Tibial nerve (tissue), 4 donors: Measurements from ENCODE around the gene AKAP6. TPM values are rescaled to one million over a fixed set of nuclear protein-coding genes. Genes with fewer than 3 reads are reported as not detected.

ENCODE experiments used
- DNase-seq, 2 donors: peaks; one replicate each; pipeline ENCODE4 v3.0.0-alpha.2; 2019; ENCODE audit warnings: low spot score in 2 of 2
- H3K27ac ChIP-seq, 4 donors: fragments of 200-600 bp; sonication (generic) in 3 of 4; one replicate each; pipeline ENCODE4 v1.5.1; 2017 to 2019; ENCODE audit warnings: mild to moderate bottlenecking in 1 of 4
- H3K27me3 ChIP-seq, 2 donors: fragments of 200-600 bp; sonication (generic) in 1 of 2; one replicate each; pipeline versions ENCODE4 v1.5.1 to v1.6.0; 2017 to 2019
- H3K36me3 ChIP-seq, 3 donors: fragments of 200-600 bp; sonication (generic); one replicate each; pipeline ENCODE4 v1.5.1; 2018 to 2019
- H3K4me1 ChIP-seq, 4 donors: fragments of 200-600 bp; sonication (generic) in 3 of 4; one replicate each; pipeline ENCODE4 v1.5.1; 2017 to 2019
- H3K4me3 ChIP-seq, 4 donors: fragments of 200-600 bp; sonication (generic) in 3 of 4; one replicate each; pipeline ENCODE4 v1.5.1; 2017 to 2019; ENCODE audit warnings: mild to moderate bottlenecking in 1 of 4, moderate library complexity in 1 of 4
- H3K9me3 ChIP-seq, 4 donors: fragments of 200-600 bp; sonication (generic) in 3 of 4; one replicate each; pipeline ENCODE4 v1.5.1; 2017 to 2019
- EP300 ChIP-seq, 2 donors: sonication (generic); formaldehyde crosslinking; IDR thresholded peaks; one replicate each; pipeline ENCODE4 v1.6.1; 2017; ENCODE audit warnings: antibody characterized with exemption in 2 of 2, mild to moderate bottlenecking in 1 of 2
- POLR2A ChIP-seq, 2 donors: fragments of 450-650 bp; IDR thresholded peaks; one replicate each; pipeline ENCODE4 v1.6.1; 2017; ENCODE audit warnings: antibody characterized with exemption in 2 of 2, mild to moderate bottlenecking in 2 of 2, moderate library complexity in 2 of 2
- WGBS, 2 donors: methylation state at CpG; one replicate each; pipeline ENCODE4 v1.1.5; 2018; 5-methylcytosine and 5-hydroxymethylcytosine counted together
- total RNA-seq, 4 donors: library from RNA; depleted of rRNA; stranded (reverse); fragments of >200 nt; gene quantifications; one replicate each; pipeline ENCODE4 v1.1.0, GENCODE V29; 2016
- TF ChIP-seq, protein P1 (sequence below), 5 experiments: fragments of 200-600 bp in 3 of 5; fragments of 450-650 bp in 2 of 5; sonication (generic) in 3 of 5; IDR thresholded peaks; one replicate each; pipeline ENCODE4 v1.5.1; 2016 to 2019; ENCODE audit warnings: antibody characterized with exemption in 5 of 5, mild to moderate bottlenecking in 3 of 5, moderate library complexity in 2 of 5

AKAP6 gene
- total RNA-seq, 4 donors from 2014 or later, result 2.1 to 10.7 (median 5.2) TPM

DNA sequence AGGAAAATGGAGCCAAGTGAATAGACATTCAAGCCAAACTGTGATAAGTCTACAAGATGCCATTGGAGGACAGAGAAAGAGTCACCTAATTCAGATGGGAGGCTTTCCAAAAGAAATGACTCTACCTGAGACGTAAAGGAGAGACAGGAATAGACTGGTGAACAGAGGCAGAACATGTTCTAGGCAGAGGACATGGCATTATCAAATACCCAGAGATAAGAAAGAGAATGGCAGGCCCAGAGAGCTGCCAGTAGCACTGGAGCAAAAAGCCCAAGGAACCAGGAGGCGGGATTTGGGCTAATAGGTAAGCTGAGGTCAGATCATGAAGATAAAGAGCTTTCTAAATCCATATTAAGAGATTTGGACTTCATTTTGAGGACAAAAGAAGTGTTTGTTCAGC, 207.1 kb downstream of the AKAP6 start:
- Histone ChIP-seq H3K27ac (no peak overlapping the region), H3K9me3 (no peaks in the 10 kb centered on the region), H3K4me1 (no peaks in the 10 kb centered on the region), H3K27me3 (no peaks in the 10 kb centered on the region), H3K4me3 (no peak overlapping the region), H3K36me3 (no peaks in the 10 kb centered on the region)
- no peak for DNase-seq
- TF ChIP-seq, protein P1, sequence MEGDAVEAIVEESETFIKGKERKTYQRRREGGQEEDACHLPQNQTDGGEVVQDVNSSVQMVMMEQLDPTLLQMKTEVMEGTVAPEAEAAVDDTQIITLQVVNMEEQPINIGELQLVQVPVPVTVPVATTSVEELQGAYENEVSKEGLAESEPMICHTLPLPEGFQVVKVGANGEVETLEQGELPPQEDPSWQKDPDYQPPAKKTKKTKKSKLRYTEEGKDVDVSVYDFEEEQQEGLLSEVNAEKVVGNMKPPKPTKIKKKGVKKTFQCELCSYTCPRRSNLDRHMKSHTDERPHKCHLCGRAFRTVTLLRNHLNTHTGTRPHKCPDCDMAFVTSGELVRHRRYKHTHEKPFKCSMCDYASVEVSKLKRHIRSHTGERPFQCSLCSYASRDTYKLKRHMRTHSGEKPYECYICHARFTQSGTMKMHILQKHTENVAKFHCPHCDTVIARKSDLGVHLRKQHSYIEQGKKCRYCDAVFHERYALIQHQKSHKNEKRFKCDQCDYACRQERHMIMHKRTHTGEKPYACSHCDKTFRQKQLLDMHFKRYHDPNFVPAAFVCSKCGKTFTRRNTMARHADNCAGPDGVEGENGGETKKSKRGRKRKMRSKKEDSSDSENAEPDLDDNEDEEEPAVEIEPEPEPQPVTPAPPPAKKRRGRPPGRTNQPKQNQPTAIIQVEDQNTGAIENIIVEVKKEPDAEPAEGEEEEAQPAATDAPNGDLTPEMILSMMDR (IDR thresholded peaks at IDR 0.05), result no peak
- TF ChIP-seq POLR2A (IDR thresholded peaks at IDR 0.05) (no peak), EP300 (IDR thresholded peaks at IDR 0.05) (no peak)
- WGBS, 2 donors, result 94 to 99% methylated on average over 2 of the region's 2 CpGs

- WGBS, 2 donors, result 94% methylated on average over 4 of the region's 4 CpGs
- TF ChIP-seq POLR2A (IDR thresholded peaks at IDR 0.05) (no peak), EP300 (IDR thresholded peaks at IDR 0.05) (no peak)
- TF ChIP-seq, protein P1 (IDR thresholded peaks at IDR 0.05), result no peak
- DNase-seq, result no peak
Observed at GRCh38 chr14:32537166-32537565, 208.1 kb downstream of the AKAP6 start.

DNA sequence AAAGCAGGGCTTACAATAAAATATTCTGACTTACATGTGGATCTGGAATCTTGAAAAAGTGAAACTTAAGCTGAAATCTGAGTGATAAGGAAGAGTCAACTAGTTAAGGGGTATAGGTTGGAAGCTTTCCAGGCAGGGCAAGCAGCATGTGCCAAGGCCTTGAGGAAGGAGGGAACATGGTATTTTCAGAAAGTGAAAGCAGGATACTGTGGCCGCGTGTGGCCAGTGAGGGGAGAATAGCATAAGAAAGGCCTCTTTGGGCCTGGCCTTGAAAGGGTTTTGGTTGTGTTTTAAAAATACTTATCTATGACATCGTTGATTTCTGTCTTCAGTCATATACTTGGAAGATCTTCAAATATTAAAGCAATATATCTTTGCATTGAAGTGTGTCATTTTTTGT, 213.4 kb downstream of the AKAP6 start:
- no peak for DNase-seq
- H3K9me3 ChIP-seq, result no peaks in the 10 kb centered on the region
- H3K27ac ChIP-seq, result no peak overlapping the region
- H3K36me3 ChIP-seq, result no peaks in the 10 kb centered on the region
- 36 to 41% methylated on average over 3 of the region's 3 CpGs for WGBS, 2 donors
- no peak overlapping the region for H3K4me3 ChIP-seq
- no peaks in the 10 kb centered on the region for H3K27me3 ChIP-seq
- no peaks in the 10 kb centered on the region for H3K4me1 ChIP-seq
- TF ChIP-seq, protein P1 (IDR thresholded peaks at IDR 0.05), result no peak
- TF ChIP-seq EP300 (IDR thresholded peaks at IDR 0.05) (no peak), POLR2A (IDR thresholded peaks at IDR 0.05) (no peak)

More at GRCh38 chr14:32537166-32537565, 208.1 kb downstream of the AKAP6 start:
- H3K36me3 ChIP-seq, result no peaks in the 10 kb centered on the region
- H3K4me3 ChIP-seq, result no peak overlapping the region
- no peak overlapping the region for H3K27ac ChIP-seq
- no peaks in the 10 kb centered on the region for H3K4me1 ChIP-seq
- no peaks in the 10 kb centered on the region for H3K9me3 ChIP-seq
- H3K27me3 ChIP-seq, result no peaks in the 10 kb centered on the region

DNA sequence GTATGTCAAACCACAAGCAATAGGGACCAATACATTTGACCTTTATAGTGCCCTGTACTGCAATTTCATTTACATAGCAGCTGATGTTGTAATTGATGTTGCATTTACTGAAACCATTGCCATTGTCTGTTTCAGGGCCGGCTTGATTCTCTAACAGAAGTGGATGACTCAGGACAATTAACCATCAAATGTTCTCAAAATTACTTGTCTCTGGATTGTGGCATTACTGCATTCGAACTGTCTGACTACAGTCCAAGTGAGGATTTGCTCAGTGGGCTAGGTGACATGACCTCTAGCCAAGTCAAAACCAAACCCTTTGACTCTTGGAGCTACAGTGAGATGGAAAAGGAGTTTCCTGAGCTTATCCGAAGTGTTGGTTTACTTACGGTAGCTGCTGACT, 216.0 kb downstream of the AKAP6 start:
- Histone ChIP-seq H3K27me3 (no peaks in the 10 kb centered on the region), H3K4me1 (no peaks in the 10 kb centered on the region), H3K9me3 (no peaks in the 10 kb centered on the region), H3K27ac (no peak overlapping the region), H3K4me3 (no peak overlapping the region), H3K36me3 (no peaks in the 10 kb centered on the region)
- WGBS, 2 donors, result 73 to 88% methylated on average over 4 of the region's 4 CpGs
- TF ChIP-seq POLR2A (IDR thresholded peaks at IDR 0.05) (no peak), EP300 (IDR thresholded peaks at IDR 0.05) (no peak)
- TF ChIP-seq, protein P1 (IDR thresholded peaks at IDR 0.05), result no peak
- DNase-seq, result no peak

DNA sequence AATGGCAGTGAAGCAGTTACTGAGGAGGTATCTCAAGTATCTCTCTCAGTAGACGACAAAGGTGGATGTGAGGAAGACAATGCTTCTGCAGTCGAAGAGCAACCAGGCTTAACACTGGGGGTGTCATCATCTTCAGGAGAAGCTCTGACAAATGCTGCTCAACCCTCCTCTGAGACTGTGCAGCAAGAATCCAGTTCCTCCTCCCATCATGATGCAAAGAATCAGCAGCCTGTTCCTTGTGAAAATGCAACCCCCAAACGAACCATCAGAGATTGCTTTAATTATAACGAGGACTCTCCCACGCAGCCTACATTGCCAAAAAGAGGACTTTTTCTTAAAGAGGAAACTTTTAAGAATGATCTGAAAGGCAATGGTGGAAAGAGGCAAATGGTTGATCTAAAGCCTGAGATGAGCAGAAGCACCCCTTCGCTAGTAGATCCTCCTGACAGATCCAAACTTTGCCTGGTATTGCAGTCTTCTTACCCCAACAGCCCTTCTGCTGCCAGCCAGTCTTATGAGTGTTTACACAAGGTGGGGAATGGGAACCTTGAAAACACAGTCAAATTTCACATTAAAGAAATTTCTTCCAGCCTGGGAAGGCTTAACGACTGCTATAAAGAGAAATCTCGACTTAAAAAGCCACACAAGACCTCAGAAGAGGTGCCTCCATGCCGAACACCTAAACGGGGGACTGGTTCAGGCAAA, 216.6 kb downstream of the AKAP6 start:
- Histone ChIP-seq H3K4me3 (no peak overlapping the region), H3K27me3 (no peaks in the 10 kb centered on the region), H3K36me3 (no peaks in the 10 kb centered on the region), H3K9me3 (no peaks in the 10 kb centered on the region), H3K27ac (no peak overlapping the region), H3K4me1 (no peaks in the 10 kb centered on the region)
- no peak for TF ChIP-seq POLR2A (IDR thresholded peaks at IDR 0.05)
- no peak for TF ChIP-seq EP300 (IDR thresholded peaks at IDR 0.05)
- TF ChIP-seq, protein P1 (IDR thresholded peaks at IDR 0.05), result no peak
- no peak for DNase-seq
- 70 to 80% methylated on average over 10 of the region's 10 CpGs for WGBS, 2 donors
